Measurements from ENCODE around the gene FAM221B. TPM values are rescaled to one million over a fixed set of nuclear protein-coding genes. Genes with fewer than 3 reads are reported as not detected.

Gene FAM221B
- total RNA-seq, 1 experiment from 2014 or later = not detected

DNA sequence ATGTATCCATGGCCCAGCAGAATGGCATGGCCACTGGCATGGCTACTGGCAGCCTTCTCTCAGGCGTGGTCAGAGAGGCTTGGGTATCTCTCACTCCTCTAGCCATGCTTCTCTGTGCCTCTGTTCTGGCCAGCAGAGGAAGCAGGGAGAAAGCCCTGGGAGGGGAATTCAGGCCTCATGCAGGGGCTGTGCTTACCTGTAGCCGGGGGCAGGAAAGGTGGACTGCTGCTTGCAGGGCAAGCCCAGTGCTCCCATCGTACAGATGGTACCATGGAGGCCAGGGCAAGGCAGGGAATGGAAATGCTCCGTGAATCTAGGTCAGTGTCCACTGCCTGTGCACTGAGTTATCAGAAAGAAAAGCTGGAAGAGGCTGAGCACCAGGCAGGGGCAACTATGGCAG, 39.0 kb upstream of the FAM221B start:
- Histone ChIP-seq H3K27me3 (replicated peaks; ENCODE audit: insufficient read depth, low read depth, low read length, poor library complexity) (no peaks in the 10 kb centered on the region), H3K27ac (ENCODE audit: low read depth, low read length, poor library complexity, severe bottlenecking) (no peak overlapping the region), H3K36me3 (ENCODE audit: insufficient read depth, low read length, poor library complexity, severe bottlenecking) (no peaks in the 10 kb centered on the region), H3K4me3 (ENCODE audit: low read depth, low read length, poor library complexity, severe bottlenecking) (no peak overlapping the region), H3K4me1 (ENCODE audit: insufficient read depth, low read length, poor library complexity, severe bottlenecking) (peaks cover 4% of the 10 kb centered on the region), H3K9me3 (ENCODE audit: low read depth, low read length, poor library complexity, severe bottlenecking) (no peaks in the 10 kb centered on the region)
- no TSS peak for BruUV-seq (replicated peaks)
- intact Hi-C loops (cut with micrococcal nuclease; ENCODE audit: unreplicated experiment) = no loop called here
- CTCF ChIA-PET = no interaction called here
- TF ChIP-seq, protein P1, sequence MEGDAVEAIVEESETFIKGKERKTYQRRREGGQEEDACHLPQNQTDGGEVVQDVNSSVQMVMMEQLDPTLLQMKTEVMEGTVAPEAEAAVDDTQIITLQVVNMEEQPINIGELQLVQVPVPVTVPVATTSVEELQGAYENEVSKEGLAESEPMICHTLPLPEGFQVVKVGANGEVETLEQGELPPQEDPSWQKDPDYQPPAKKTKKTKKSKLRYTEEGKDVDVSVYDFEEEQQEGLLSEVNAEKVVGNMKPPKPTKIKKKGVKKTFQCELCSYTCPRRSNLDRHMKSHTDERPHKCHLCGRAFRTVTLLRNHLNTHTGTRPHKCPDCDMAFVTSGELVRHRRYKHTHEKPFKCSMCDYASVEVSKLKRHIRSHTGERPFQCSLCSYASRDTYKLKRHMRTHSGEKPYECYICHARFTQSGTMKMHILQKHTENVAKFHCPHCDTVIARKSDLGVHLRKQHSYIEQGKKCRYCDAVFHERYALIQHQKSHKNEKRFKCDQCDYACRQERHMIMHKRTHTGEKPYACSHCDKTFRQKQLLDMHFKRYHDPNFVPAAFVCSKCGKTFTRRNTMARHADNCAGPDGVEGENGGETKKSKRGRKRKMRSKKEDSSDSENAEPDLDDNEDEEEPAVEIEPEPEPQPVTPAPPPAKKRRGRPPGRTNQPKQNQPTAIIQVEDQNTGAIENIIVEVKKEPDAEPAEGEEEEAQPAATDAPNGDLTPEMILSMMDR (conservative IDR thresholded peaks at IDR 0.05; ENCODE audit: low read depth, low read length) = no peak
- no peak for TF ChIP-seq EZH2 (IDR thresholded peaks at IDR 0.05; ENCODE audit: borderline replicate concordance, low read depth, low read length, poor library complexity, severe bottlenecking)
- POLR2A ChIA-PET (ENCODE audit: low non-redundant PET) = no interaction called here
- DNase-seq (ENCODE audit: low spot score) = no peak

DNA sequence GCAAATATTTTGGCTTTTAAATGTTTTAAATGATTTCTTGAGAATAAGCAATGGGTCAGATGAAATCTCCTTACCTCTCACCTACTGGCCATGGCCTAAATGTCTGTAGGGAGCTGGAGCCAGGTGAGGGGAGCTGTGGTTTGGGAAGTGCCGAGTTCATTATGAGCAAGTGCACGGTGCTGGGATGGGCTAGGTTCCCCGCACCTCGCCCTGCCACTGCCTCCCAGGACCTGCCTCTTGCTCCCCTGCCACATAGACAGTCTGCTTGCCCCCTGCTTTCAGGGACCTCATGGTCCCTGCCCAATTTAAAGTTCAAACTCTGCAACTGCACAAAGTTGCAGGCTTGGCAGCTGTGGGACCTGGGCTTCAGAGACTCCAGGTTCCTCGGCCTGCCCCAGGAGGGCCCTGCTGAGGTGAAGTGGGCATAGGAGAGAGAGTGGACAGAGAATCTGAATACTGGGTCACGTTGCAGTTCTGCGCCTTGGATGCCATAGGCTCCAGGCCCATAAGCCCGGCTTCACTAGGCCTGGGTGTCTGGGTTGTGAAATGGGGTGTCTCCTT, 36.2 kb upstream of the FAM221B start:
- peaks cover 4% of the 10 kb centered on the region for H3K4me1 ChIP-seq (ENCODE audit: insufficient read depth, low read length, poor library complexity, severe bottlenecking)
- H3K4me3 ChIP-seq (ENCODE audit: low read depth, low read length, poor library complexity, severe bottlenecking) = no peak overlapping the region
- intact Hi-C loops (cut with micrococcal nuclease; ENCODE audit: unreplicated experiment) = no loop called here
- DNase-seq (ENCODE audit: low spot score) = no peak
- ChIA-PET CTCF (no interaction called here), POLR2A (ENCODE audit: low non-redundant PET) (no interaction called here)
- no peak for TF ChIP-seq EZH2 (IDR thresholded peaks at IDR 0.05; ENCODE audit: borderline replicate concordance, low read depth, low read length, poor library complexity, severe bottlenecking)
- TF ChIP-seq, protein P1 (conservative IDR thresholded peaks at IDR 0.05; ENCODE audit: low read depth, low read length) = no peak
- no peaks in the 10 kb centered on the region for H3K27me3 ChIP-seq (replicated peaks; ENCODE audit: insufficient read depth, low read depth, low read length, poor library complexity)
- no TSS peak for BruUV-seq (replicated peaks)
- no peak overlapping the region for H3K27ac ChIP-seq (ENCODE audit: low read depth, low read length, poor library complexity, severe bottlenecking)
- no peaks in the 10 kb centered on the region for H3K36me3 ChIP-seq (ENCODE audit: insufficient read depth, low read length, poor library complexity, severe bottlenecking)
- no peaks in the 10 kb centered on the region for H3K9me3 ChIP-seq (ENCODE audit: low read depth, low read length, poor library complexity, severe bottlenecking)

GRCh38 chr9:35863583-35863982, 35.1 kb upstream of the FAM221B start:
- H3K27ac ChIP-seq (ENCODE audit: low read depth, low read length, poor library complexity, severe bottlenecking) = no peak overlapping the region
- no peak for DNase-seq (ENCODE audit: low spot score)
- peaks cover 2% of the 10 kb centered on the region for H3K4me1 ChIP-seq (ENCODE audit: insufficient read depth, low read length, poor library complexity, severe bottlenecking)
- H3K36me3 ChIP-seq (ENCODE audit: insufficient read depth, low read length, poor library complexity, severe bottlenecking) = no peaks in the 10 kb centered on the region
- intact Hi-C loops (cut with micrococcal nuclease; ENCODE audit: unreplicated experiment) = no loop called here
- no peaks in the 10 kb centered on the region for H3K9me3 ChIP-seq (ENCODE audit: low read depth, low read length, poor library complexity, severe bottlenecking)
- ChIA-PET CTCF (no interaction called here), POLR2A (ENCODE audit: low non-redundant PET) (no interaction called here)
- BruUV-seq (replicated peaks) = no TSS peak
- H3K4me3 ChIP-seq (ENCODE audit: low read depth, low read length, poor library complexity, severe bottlenecking) = no peak overlapping the region
- no peak for TF ChIP-seq EZH2 (IDR thresholded peaks at IDR 0.05; ENCODE audit: borderline replicate concordance, low read depth, low read length, poor library complexity, severe bottlenecking)
- TF ChIP-seq, protein P1 (conservative IDR thresholded peaks at IDR 0.05; ENCODE audit: low read depth, low read length) = no peak
- no peaks in the 10 kb centered on the region for H3K27me3 ChIP-seq (replicated peaks; ENCODE audit: insufficient read depth, low read depth, low read length, poor library complexity)
